GM19452 (cell line): ENCODE results near the gene OR9Q1.

ENCODE experiments used
- ATAC-seq: cut with Tn5 transposase; IDR thresholded peaks from one replicate; pipeline ENCODE4 v1.9.1; 2021; ENCODE audit not compliant: unreplicated experiment

The OR9Q1 gene

GRCh38 chr11:58227956-58228615 is 204.4 kb downstream of the OR9Q1 start:
- no peak for ATAC-seq
